ENCODE measurements around the gene GNAI2. TPM values are rescaled to one million over a fixed set of nuclear protein-coding genes. Genes with fewer than 3 reads are reported as not detected.
"Not testable (repeated sequence)": the region's sequence is repeated elsewhere in the genome, so short reads cannot be mapped to it uniquely, and the experiment has no call there.

The GNAI2 gene
- total and polyA plus RNA-seq, 8 donors: 61.1 to 211 (median 79.2) TPM

DNA sequence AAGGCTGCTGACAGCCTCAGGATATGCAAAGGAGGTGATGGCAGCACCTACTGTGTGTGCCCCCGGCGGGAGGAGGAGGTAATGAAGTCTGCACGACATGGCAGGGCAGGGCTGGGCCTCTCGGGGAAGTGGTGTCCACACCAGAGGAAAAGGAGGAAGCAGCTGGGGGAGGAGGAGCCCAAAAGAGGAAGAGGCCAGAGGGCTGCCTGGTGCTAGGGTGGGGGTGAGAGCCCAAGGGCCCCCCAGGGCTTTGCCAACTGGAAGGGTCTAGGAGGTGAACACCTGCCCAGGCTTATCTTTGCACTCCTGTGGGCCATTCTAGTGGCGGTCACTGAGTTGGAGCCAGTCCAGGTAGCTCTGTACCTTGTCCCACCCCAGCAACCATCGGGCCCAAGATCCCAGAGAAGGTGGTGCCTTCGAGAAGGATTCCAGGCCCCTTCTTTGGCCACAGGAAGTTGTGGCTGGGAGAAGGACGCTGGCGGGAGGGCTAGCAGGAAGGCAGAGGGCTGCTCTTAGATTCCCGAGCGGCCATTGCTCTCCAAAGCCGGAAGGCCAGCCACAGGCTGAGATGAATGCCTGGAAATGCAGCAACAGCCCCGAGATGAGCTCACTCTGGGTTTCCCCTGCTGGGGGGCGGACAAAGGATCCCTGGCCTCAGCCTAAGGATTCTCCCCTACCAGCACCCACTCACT, 7.0 kb downstream of the GNAI2 start:
- 26 to 38% (median 36%) methylated on average over 9 to 14 of the region's 14 CpGs for WGBS, 5 donors
- Histone ChIP-seq H3K36me3 (peaks cover 0 to 10% (median 3%) of the 10 kb centered on the region in 4 donors), H3K27me3 (no peaks in the 10 kb centered on the region), H3K4me3 (peak overlapping the region in 2 of 4 donors; percentile 17 to 19), H3K27ac (peak overlapping the region; percentile 22 to 97 (median 90)), H3K4me1 (peaks cover 91 to 100% (median 98%) of the 10 kb centered on the region in 4 donors), H3K9me3 (no peaks in the 10 kb centered on the region)
- intact Hi-C loops (cut with DNase I; ENCODE audit: low total_unique reads): no loop called here
- TF ChIP-seq POLR2AphosphoS5 (IDR thresholded peaks at IDR 0.05) (peak in 1 of 3 donors; percentile 31), EP300 (IDR thresholded peaks at IDR 0.05) (no peak), POLR2A (IDR thresholded peaks at IDR 0.05) (no peak)
- TF ChIP-seq, protein P1, sequence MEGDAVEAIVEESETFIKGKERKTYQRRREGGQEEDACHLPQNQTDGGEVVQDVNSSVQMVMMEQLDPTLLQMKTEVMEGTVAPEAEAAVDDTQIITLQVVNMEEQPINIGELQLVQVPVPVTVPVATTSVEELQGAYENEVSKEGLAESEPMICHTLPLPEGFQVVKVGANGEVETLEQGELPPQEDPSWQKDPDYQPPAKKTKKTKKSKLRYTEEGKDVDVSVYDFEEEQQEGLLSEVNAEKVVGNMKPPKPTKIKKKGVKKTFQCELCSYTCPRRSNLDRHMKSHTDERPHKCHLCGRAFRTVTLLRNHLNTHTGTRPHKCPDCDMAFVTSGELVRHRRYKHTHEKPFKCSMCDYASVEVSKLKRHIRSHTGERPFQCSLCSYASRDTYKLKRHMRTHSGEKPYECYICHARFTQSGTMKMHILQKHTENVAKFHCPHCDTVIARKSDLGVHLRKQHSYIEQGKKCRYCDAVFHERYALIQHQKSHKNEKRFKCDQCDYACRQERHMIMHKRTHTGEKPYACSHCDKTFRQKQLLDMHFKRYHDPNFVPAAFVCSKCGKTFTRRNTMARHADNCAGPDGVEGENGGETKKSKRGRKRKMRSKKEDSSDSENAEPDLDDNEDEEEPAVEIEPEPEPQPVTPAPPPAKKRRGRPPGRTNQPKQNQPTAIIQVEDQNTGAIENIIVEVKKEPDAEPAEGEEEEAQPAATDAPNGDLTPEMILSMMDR (IDR thresholded peaks at IDR 0.05): no peak
- peak; percentile 50 to 75 for DNase-seq

DNA sequence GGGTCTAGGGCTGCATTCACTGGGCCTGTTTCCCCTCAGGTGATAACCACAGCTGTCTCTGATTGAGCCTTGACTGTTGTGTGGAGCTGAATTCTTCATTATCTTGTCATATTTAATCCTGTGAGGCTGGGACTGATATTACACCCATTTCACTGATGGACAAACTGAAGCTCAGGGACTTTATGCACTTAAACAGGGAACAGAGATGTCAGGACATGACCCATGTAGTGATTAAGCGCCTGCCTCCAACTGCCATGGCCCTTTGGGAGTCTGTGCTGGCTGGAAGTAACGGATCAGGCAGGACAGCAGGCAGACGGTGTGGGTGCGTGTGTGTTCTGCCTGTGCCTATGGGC, 7.5 kb downstream of the GNAI2 start:
- 73 to 92% (median 91%) methylated on average over 4 of the region's 4 CpGs for WGBS, 5 donors
- H3K36me3 ChIP-seq: peaks cover 0 to 10% (median 3%) of the 10 kb centered on the region in 4 donors

DNA sequence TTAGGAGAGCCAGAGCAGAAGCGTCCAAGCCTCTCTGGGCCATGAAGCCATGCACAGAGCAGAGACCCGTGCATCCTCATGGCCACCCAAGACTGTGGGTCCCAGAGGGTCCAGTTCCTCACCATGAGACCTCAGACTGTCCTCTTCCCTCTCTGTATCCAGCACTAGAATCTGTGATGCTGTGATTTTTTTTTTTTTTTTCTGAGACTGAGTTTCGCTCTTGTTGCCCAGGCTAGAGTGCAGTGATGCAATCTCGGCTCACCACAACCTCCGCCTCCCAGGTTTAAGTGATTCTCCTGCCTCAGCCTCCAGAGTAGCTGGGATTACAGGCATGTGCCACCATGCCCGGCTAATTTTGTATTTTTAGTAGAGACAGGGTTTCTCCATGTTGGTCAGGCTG, 8.8 kb downstream of the GNAI2 start:
- H3K36me3 ChIP-seq; DNase-seq; H3K27me3 ChIP-seq; intact Hi-C loops (cut with DNase I; ENCODE audit: low total_unique reads); H3K9me3 ChIP-seq: not testable (repeated sequence)
- H3K27ac ChIP-seq: peak overlapping the region in 4 of 5 donors; percentile 84 to 97 (median 92)
- peak overlapping the region in 1 of 4 donors; percentile 46 for H3K4me3 ChIP-seq
- peaks cover 90 to 100% (median 98%) of the 10 kb centered on the region in 4 donors for H3K4me1 ChIP-seq
- 77 to 87% (median 85%) methylated on average over 6 of the region's 6 CpGs for WGBS, 5 donors

More for the DNA sequence above, 7.5 kb downstream of the GNAI2 start:
- intact Hi-C loops (cut with DNase I; ENCODE audit: low total_unique reads): no loop called here
- peak overlapping the region; percentile 22 to 97 (median 90) for H3K27ac ChIP-seq
- peak overlapping the region in 2 of 4 donors; percentile 17 to 19 for H3K4me3 ChIP-seq
- peaks cover 90 to 100% (median 98%) of the 10 kb centered on the region in 4 donors for H3K4me1 ChIP-seq
- no peaks in the 10 kb centered on the region for H3K9me3 ChIP-seq
- no peaks in the 10 kb centered on the region for H3K27me3 ChIP-seq
- no peak for DNase-seq
- TF ChIP-seq, protein P1 (IDR thresholded peaks at IDR 0.05): no peak
- TF ChIP-seq POLR2A (IDR thresholded peaks at IDR 0.05) (no peak), POLR2AphosphoS5 (IDR thresholded peaks at IDR 0.05) (no peak), EP300 (IDR thresholded peaks at IDR 0.05) (no peak)

DNA sequence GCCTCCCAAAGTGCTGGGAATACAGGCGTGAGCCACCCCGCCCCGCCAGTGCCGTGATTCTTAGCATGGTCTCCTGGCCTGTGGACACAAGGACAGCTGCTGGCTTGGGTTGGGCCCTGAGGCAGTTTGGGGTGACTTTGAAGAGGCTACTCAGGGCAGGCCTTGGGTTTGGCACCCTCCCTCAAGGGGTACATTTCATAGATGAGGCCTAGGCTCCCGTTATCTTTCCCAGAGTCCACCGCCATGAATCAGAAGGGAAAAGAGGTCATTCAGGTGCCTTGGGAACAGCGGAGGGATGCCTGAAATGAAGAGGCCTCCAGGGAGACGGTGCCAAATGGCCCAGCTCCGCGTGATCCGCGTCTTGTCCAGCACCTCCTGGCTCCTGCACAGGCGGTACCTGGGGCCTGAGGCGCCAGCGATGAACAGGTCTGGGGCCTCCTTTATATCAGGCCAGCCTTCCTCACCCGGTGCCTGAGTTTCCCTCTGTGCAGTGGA, 9.3 kb downstream of the GNAI2 start:
- Histone ChIP-seq H3K4me1 (peaks cover 93 to 100% (median 98%) of the 10 kb centered on the region in 4 donors), H3K27me3 (no peaks in the 10 kb centered on the region), H3K36me3 (peaks cover 0 to 5% (median 0%) of the 10 kb centered on the region in 4 donors), H3K4me3 (peak overlapping the region in 3 of 4 donors; percentile 46 to 55 (median 48)), H3K27ac (peak overlapping the region; percentile 53 to 97 (median 90)), H3K9me3 (no peaks in the 10 kb centered on the region)
- intact Hi-C loops (cut with DNase I; ENCODE audit: low total_unique reads): no loop called here
- no peak for DNase-seq
- TF ChIP-seq POLR2AphosphoS5 (IDR thresholded peaks at IDR 0.05) (no peak), POLR2A (IDR thresholded peaks at IDR 0.05) (no peak), EP300 (IDR thresholded peaks at IDR 0.05) (no peak)
- TF ChIP-seq, protein P1 (IDR thresholded peaks at IDR 0.05): no peak
- 62 to 75% (median 71%) methylated on average over 13 to 16 of the region's 16 CpGs for WGBS, 5 donors

All from stomach (tissue), 9 donors.